Stomach (tissue), 9 donors: ENCODE measurements around the gene CA7. TPM values are rescaled to one million over a fixed set of nuclear protein-coding genes. Genes with fewer than 3 reads are reported as not detected.

Experiments used
- DNase-seq, 2 donors: peaks; one replicate each; pipeline versions ENCODE4 v3.0.0 to v3.0.0-alpha.2; 2013 to 2019
- H3K27ac ChIP-seq, 5 donors: fragments of 200-600 bp in 4 of 5; sonication (generic) in 4 of 5; one replicate each; pipeline ENCODE4 v1.5.1; 2013 to 2019; ENCODE audit warnings: mild to moderate bottlenecking in 1 of 5, moderate library complexity in 1 of 5
- H3K27me3 ChIP-seq, 3 donors: fragments of 200-600 bp; sonication (generic); one replicate each; pipeline ENCODE4 v1.5.1; 2017 to 2019; ENCODE audit warnings: mixed run types in 1 of 3
- H3K36me3 ChIP-seq, 4 donors: fragments of 200-600 bp; sonication (generic); 1 replicate in 3 of 4; 2 replicates in 1 of 4; pipeline ENCODE4 v1.5.1; 2016 to 2019
- H3K4me1 ChIP-seq, 4 donors: fragments of 200-600 bp; sonication (generic); one replicate each; pipeline ENCODE4 v1.5.1; 2016 to 2019
- H3K4me3 ChIP-seq, 4 donors: fragments of 200-600 bp; sonication (generic) in 3 of 4; one replicate each; pipeline ENCODE4 v1.5.1; 2016 to 2019; ENCODE audit warnings: mild to moderate bottlenecking in 1 of 4
- H3K9me3 ChIP-seq, 4 donors: fragments of 200-600 bp; sonication (generic); one replicate each; pipeline ENCODE4 v1.5.1; 2016 to 2019
- EP300 ChIP-seq: sonication (generic); formaldehyde crosslinking; IDR thresholded peaks from one replicate; pipeline ENCODE4 v1.6.1; 2017; ENCODE audit warnings: antibody characterized with exemption
- POLR2A ChIP-seq, 4 donors: fragments of 450-650 bp; IDR thresholded peaks; one replicate each; pipeline ENCODE4 v1.6.1; 2016; ENCODE audit warnings: antibody characterized with exemption in 4 of 4, control low read depth in 2 of 4, mild to moderate bottlenecking in 1 of 4, moderate library complexity in 1 of 4
- POLR2AphosphoS5 ChIP-seq, 3 donors: sonication (generic); formaldehyde crosslinking; IDR thresholded peaks; one replicate each; pipeline ENCODE4 v1.6.1; 2016; ENCODE audit warnings: antibody characterized with exemption in 3 of 3
- WGBS, 5 donors: extraction: QIAGEN DNeasy Blood & Tissue Kit in 3 of 5; methylation state at CpG; one replicate each; pipeline versions ENCODE4 v1.1.5 to v1.1.7; 2013 to 2018; 5-methylcytosine and 5-hydroxymethylcytosine counted together
- intact Hi-C: fragments of 100-400 bp; cut with DNase I; formaldehyde crosslinking; loops from one replicate; pipeline ENCODE4 v1.15.1; 2023; ENCODE audit warnings: low total_unique reads
- polyA plus RNA-seq, 3 donors: library from polyadenylated mRNA; stranded (reverse); fragments of 200-250 nt; gene quantifications; one replicate each; pipeline ENCODE4 v1.2.3, GENCODE V29; 2013
- total RNA-seq, 5 donors: library from RNA; depleted of rRNA; stranded (reverse); fragments of >200 nt; gene quantifications; one replicate each; pipeline versions ENCODE4 v1.1.0 to v1.2.3, GENCODE V29; 2014 to 2016
- TF ChIP-seq, protein P1 (sequence below), 7 experiments: fragments of 450-650 bp in 4 of 7; fragments of 200-600 bp in 3 of 7; sonication (generic) in 3 of 7; IDR thresholded peaks; one replicate each; pipeline ENCODE4 v1.5.1; 2016 to 2019; ENCODE audit warnings: antibody characterized with exemption in 7 of 7, control low read depth in 2 of 7, mild to moderate bottlenecking in 1 of 7
- donor health status: healthy with polysubstance abuse.
- donor health status: Bipolar disorder and iron deficiency.
- donor health status: healthy.

Gene CA7
- total and polyA plus RNA-seq, 8 donors: 0.10 to 27.8 (median 0.55) TPM; not detected in 5

DNA sequence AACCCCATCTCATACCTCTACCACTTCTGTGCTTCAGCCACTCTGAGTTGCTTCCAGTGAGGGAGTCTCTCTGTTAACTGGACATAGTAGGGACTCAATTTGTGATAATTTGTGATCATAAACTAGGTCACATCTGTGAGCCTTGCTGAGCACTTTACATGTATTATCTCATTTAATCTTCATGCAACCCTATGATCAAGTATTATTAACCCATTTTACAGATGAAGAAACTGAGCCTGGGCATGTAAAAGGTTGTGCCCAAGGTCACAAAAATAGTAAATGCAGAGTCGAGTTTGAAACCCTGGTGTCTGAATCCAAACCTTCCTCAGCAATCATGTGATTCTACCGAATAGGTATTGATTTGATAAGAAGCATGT is 54.7 kb downstream of the CA7 start:
- Histone ChIP-seq H3K36me3 (no peaks in the 10 kb centered on the region), H3K27me3 (no peaks in the 10 kb centered on the region), H3K27ac (peak overlapping the region in 4 of 5 donors; percentile 80 to 88 (median 86)), H3K4me3 (no peak overlapping the region), H3K9me3 (no peaks in the 10 kb centered on the region), H3K4me1 (peaks cover 32 to 80% (median 58%) of the 10 kb centered on the region in 4 donors)
- no peak for DNase-seq
- intact Hi-C loops: no loop called here
- 51 to 62% (median 56%) methylated on average over 2 of the region's 2 CpGs for WGBS, 5 donors
- TF ChIP-seq, protein P1, sequence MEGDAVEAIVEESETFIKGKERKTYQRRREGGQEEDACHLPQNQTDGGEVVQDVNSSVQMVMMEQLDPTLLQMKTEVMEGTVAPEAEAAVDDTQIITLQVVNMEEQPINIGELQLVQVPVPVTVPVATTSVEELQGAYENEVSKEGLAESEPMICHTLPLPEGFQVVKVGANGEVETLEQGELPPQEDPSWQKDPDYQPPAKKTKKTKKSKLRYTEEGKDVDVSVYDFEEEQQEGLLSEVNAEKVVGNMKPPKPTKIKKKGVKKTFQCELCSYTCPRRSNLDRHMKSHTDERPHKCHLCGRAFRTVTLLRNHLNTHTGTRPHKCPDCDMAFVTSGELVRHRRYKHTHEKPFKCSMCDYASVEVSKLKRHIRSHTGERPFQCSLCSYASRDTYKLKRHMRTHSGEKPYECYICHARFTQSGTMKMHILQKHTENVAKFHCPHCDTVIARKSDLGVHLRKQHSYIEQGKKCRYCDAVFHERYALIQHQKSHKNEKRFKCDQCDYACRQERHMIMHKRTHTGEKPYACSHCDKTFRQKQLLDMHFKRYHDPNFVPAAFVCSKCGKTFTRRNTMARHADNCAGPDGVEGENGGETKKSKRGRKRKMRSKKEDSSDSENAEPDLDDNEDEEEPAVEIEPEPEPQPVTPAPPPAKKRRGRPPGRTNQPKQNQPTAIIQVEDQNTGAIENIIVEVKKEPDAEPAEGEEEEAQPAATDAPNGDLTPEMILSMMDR (IDR thresholded peaks at IDR 0.05): no peak
- no peak for TF ChIP-seq POLR2AphosphoS5 (IDR thresholded peaks at IDR 0.05)
- no peak for TF ChIP-seq EP300
- TF ChIP-seq POLR2A (IDR thresholded peaks at IDR 0.05): no peak

DNA sequence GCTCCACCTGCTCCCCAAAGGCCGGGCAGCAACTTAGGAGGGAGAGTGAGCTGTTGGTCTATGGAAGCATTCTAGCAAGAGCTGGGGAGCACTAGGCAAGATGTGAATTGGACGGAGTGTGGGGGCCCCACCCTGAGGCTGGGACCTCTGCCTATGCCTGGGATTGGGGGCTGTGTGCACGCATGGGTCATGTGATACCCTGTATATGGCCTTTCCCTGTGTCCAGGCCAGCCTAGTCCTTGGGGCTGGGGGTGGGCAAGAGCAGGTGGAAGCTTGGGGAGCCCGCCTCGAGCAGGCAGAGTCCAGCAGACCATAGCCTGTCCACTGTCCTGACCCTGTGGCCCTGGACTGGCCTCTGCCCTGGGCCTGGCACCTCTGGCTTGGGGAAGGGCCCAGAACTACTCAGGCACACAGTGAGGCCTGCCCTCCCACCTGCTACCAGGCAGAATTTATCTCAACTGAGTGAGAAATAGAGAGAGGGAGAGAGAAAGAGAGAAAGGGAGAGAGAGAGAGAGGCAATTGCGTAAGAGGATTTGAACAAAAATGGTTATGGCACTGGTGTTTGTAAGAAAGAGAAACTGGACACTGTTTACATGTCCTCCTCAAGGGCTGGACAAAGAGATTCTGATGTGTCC is 55.2 kb downstream of the CA7 start:
- H3K4me1 ChIP-seq: peaks cover 37 to 85% (median 63%) of the 10 kb centered on the region in 4 donors
- no peaks in the 10 kb centered on the region for H3K9me3 ChIP-seq
- WGBS, 5 donors: 66 to 89% (median 85%) methylated on average over 4 to 6 of the region's 6 CpGs
- H3K36me3 ChIP-seq: no peaks in the 10 kb centered on the region
- TF ChIP-seq POLR2AphosphoS5 (IDR thresholded peaks at IDR 0.05): peak in 1 of 3 donors; percentile 40
- TF ChIP-seq EP300: no peak
- DNase-seq: no peak
- H3K27me3 ChIP-seq: no peaks in the 10 kb centered on the region
- H3K27ac ChIP-seq: peak overlapping the region; percentile 59 to 88 (median 85)
- no peak overlapping the region for H3K4me3 ChIP-seq
- intact Hi-C loops: no loop called here

DNA sequence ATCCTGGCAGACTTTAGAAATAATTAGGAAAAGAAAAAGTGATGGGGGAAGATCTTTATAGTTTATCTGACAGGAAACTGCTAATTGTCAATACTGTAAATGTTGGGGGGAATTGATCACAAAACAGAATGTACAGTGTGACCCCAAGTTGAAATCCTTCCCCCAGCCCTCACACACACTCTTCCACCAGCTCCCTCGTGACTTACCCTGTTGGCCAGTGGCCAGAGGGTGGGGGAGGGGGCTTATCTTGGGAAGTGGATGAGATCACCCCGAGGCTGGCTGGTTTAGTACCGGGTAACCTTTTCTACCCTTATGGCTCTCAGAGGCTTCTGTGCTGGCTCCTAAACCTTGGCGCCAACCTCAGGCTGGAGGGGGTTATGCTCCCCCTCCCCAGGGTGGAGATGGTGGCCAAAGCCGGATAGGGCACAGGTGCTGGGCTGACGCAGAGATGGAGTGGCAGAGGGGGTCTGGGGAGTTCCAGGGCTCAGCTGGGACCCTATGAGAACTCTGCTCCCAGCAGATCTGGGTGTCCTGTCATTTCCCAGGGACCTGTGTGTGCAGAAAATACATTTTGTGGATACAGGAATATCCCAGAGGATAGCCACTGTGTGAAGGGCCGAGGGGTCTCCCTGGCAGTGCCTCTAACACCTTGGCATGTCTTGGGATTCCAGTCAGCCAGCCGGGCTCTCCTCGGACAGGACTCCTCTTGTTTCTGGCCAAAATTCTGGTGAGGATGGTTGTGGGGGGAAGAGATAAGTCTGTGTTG is 55.9 kb downstream of the CA7 start:
- Histone ChIP-seq H3K9me3 (no peaks in the 10 kb centered on the region), H3K27me3 (no peaks in the 10 kb centered on the region), H3K27ac (peak overlapping the region; percentile 56 to 88 (median 85)), H3K4me3 (no peak overlapping the region), H3K4me1 (peaks cover 44 to 92% (median 70%) of the 10 kb centered on the region in 4 donors), H3K36me3 (no peaks in the 10 kb centered on the region)
- TF ChIP-seq POLR2A (IDR thresholded peaks at IDR 0.05) (no peak), POLR2AphosphoS5 (IDR thresholded peaks at IDR 0.05) (peak; percentile 30 to 43 (median 34))
- TF ChIP-seq, protein P1 (IDR thresholded peaks at IDR 0.05): no peak
- intact Hi-C loops: no loop called here
- 19 to 24% (median 20%) methylated on average over 9 of the region's 9 CpGs for WGBS, 5 donors
- peak; percentile 87 to 95 for DNase-seq

DNA sequence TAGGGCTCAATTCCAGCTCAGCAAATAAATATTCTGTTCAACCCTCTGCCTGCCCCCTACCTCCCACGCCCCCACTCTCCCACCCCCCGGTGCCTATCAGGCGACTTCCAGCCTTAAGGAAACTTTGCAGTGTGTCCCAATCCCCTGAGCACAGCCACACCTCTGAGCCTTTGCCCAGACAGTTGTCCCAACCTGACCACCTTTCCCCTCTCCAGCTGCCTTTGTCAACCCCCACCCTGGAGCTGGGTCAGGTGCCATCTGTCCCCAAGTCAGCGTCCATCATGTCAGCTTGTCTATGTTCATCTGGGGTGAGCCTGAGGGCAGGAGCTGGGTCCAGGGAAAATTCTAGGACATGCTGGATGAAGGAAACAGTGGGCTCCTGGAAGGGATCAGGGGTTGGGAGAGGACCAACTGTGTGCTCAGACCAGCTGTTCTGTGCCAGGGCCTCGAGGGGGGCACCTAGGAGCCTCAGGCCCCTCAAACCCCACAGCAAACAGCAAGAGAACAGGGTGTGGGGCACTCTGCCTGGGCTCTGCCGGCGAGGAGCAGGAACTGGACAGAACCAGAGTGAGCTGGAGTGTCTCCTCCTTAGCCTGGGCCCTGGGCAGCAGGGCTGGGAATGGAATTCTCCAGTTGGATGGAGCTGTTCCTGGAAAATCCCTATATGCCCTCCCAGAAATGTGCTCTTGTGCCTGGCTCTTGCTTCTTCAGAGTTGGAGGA is 56.7 kb downstream of the CA7 start:
- peak in 1 of 2 donors; percentile 74 for DNase-seq
- Histone ChIP-seq H3K36me3 (no peaks in the 10 kb centered on the region), H3K4me3 (no peak overlapping the region), H3K9me3 (no peaks in the 10 kb centered on the region), H3K27ac (peak overlapping the region in 4 of 5 donors; percentile 80 to 88 (median 86)), H3K27me3 (no peaks in the 10 kb centered on the region), H3K4me1 (peaks cover 52 to 93% (median 75%) of the 10 kb centered on the region in 4 donors)
- WGBS, 5 donors: 26 to 39% (median 28%) methylated on average over 4 to 7 of the region's 7 CpGs
- intact Hi-C loops: no loop called here
- peak in 1 of 3 donors; percentile 40 for TF ChIP-seq POLR2AphosphoS5 (IDR thresholded peaks at IDR 0.05)
- TF ChIP-seq, protein P1 (IDR thresholded peaks at IDR 0.05): no peak
